Right lobe of liver (tissue), 6 donors: ENCODE measurements around the gene CLHC1. TPM values are rescaled to one million over a fixed set of nuclear protein-coding genes. Genes with fewer than 3 reads are reported as not detected.
"Not testable (repeated sequence)": the region's sequence is repeated elsewhere in the genome, so short reads cannot be mapped to it uniquely, and the experiment has no call there.

Experiments
- ATAC-seq, 4 donors: fragments of 200-7000 bp; cut with Tn5 transposase; one replicate each; pipeline ENCODE4 v1.9.1; 2020; ENCODE audit warnings: mild to moderate bottlenecking in 4 of 4, moderate library complexity in 4 of 4
- DNase-seq, 3 donors: peaks; one replicate each; pipeline ENCODE4 v3.0.0-alpha.2; 2020
- H3K27ac ChIP-seq, 3 donors: fragments of 200-600 bp; one replicate each; pipeline ENCODE4 v1.8.0; 2022
- H3K27me3 ChIP-seq, 2 donors: fragments of 200-600 bp; one replicate each; pipeline ENCODE4 v1.8.0; 2022
- H3K36me3 ChIP-seq, 4 donors: fragments of 200-600 bp; sonication (generic) in 1 of 4; one replicate each; pipeline versions ENCODE4 v1.5.1 to v1.8.0; 2017 to 2022; ENCODE audit warnings: control low read depth in 1 of 4
- H3K4me1 ChIP-seq, 4 donors: fragments of 200-600 bp; sonication (generic) in 1 of 4; one replicate each; pipeline versions ENCODE4 v1.5.1 to v1.8.0; 2017 to 2022; ENCODE audit warnings: control low read depth in 1 of 4
- H3K4me3 ChIP-seq, 3 donors: fragments of 200-600 bp; one replicate each; pipeline ENCODE4 v1.8.0; 2022
- H3K9me3 ChIP-seq, 4 donors: fragments of 200-600 bp; sonication (generic) in 1 of 4; one replicate each; pipeline versions ENCODE4 v1.5.1 to v1.8.0; 2017 to 2022; ENCODE audit warnings: control low read depth in 1 of 4
- CTCF ChIP-seq, 4 donors: fragments of 200-600 bp in 3 of 4; fragments of 450-650 bp in 1 of 4; IDR thresholded peaks; one replicate each; pipeline versions ENCODE4 v1.5.1 to v1.8.0; 2016 to 2022; ENCODE audit warnings: antibody characterized with exemption in 4 of 4, mild to moderate bottlenecking in 2 of 4
- POLR2A ChIP-seq: fragments of 450-650 bp; IDR thresholded peaks from one replicate; pipeline ENCODE4 v1.6.1; 2017; ENCODE audit warnings: antibody characterized with exemption, mild to moderate bottlenecking
- whole genome bisulfite sequencing: methylation state at CpG from one replicate; pipeline ENCODE4 v1.1.6; 2018; ENCODE audit warnings: low coverage, low lambda C conversion rate; ENCODE audit not compliant: insufficient coverage; ENCODE audit errors: missing lambda C conversion rate; 5-methylcytosine and 5-hydroxymethylcytosine counted together
- intact Hi-C, 2 donors: fragments of 100-400 bp; cut with DNase I; formaldehyde crosslinking; loops; one replicate each; pipeline versions ENCODE4 v1.11.2 to v1.14.1; 2022
- total RNA-seq, 6 experiments: library from RNA; depleted of rRNA in 2 of 6; stranded (reverse); fragments of >200 nt in 2 of 6; fragmentation: NEBNext Ultra II Directional in 3 of 6; extraction: Animal tissue kit (Norgen Biotek cat#: 25700) in 3 of 6; gene quantifications; one replicate each; pipeline versions ENCODE4 v1.1.0 to v1.2.4, GENCODE V29; 2016 to 2023
- donor health status: DM: no; HTN: yes; CAD: no.
- donor health status: DM: no; HTN: no; CAD: no.
- donor health status: DM: no; HTN: no; CAD: no.
- donor health status: DM: no; HTN: yes; CAD: no.
- donor health status: DM: no; HTN: yes; CAD: no.

The CLHC1 gene
- total RNA-seq, 6 experiments from 2014 or later = 1.5 to 5.0 (median 3.7) TPM

DNA sequence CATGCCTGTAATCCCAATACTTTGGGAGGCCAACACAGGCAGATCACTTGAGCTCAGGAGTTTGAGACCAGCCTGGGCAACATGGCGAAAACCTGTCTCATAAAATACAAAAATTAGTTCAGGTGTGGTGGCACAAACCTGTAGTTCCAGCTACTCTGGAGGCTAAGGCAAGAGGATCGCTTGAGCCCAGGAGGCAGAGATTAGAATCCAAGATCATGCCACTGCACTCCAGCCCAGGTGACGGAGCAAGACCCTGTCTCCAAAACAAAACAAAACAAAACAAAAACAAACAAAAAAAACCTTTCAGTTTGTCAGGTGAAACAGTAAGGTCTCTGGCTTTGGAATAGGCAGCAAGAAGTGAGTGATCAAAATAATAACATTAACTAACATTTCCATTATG is 84.6 kb downstream of the CLHC1 start:
- WGBS = 83% methylated on average over 2 of the region's 3 CpGs
- Histone ChIP-seq H3K27ac (no peak overlapping the region), H3K4me3 (no peak overlapping the region), H3K27me3 (no peaks in the 10 kb centered on the region), H3K36me3 (no peaks in the 10 kb centered on the region), H3K9me3 (no peaks in the 10 kb centered on the region), H3K4me1 (no peaks in the 10 kb centered on the region)
- DNase-seq (no peak), ATAC-seq (no peak)
- no peak for TF ChIP-seq CTCF (IDR thresholded peaks at IDR 0.05)
- TF ChIP-seq POLR2A = no peak
- intact Hi-C loops = no loop called here

GRCh38 chr2:55147041-55147440 is 85.1 kb downstream of the CLHC1 start:
- ATAC-seq (no peak), DNase-seq (no peak)
- no peaks in the 10 kb centered on the region for H3K27me3 ChIP-seq
- TF ChIP-seq POLR2A = no peak
- TF ChIP-seq CTCF (IDR thresholded peaks at IDR 0.05) = no peak
- WGBS = 79% methylated on average over 3 of the region's 5 CpGs
- no peaks in the 10 kb centered on the region for H3K36me3 ChIP-seq
- H3K27ac ChIP-seq = no peak overlapping the region
- intact Hi-C loops = no loop called here
- no peaks in the 10 kb centered on the region for H3K4me1 ChIP-seq
- H3K4me3 ChIP-seq = no peak overlapping the region
- H3K9me3 ChIP-seq = no peaks in the 10 kb centered on the region

GRCh38 chr2:55146263-55146662 is 85.8 kb downstream of the CLHC1 start:
- TF ChIP-seq POLR2A (no peak), CTCF (IDR thresholded peaks at IDR 0.05) (no peak)
- Histone ChIP-seq H3K27me3 (no peaks in the 10 kb centered on the region), H3K4me3 (no peak overlapping the region), H3K4me1 (no peaks in the 10 kb centered on the region), H3K27ac (no peak overlapping the region), H3K36me3 (no peaks in the 10 kb centered on the region), H3K9me3 (no peaks in the 10 kb centered on the region)
- 32% methylated on average over 2 of the region's 2 CpGs for WGBS
- no peak for ATAC-seq
- no peak for DNase-seq
- intact Hi-C loops = no loop called here

DNA sequence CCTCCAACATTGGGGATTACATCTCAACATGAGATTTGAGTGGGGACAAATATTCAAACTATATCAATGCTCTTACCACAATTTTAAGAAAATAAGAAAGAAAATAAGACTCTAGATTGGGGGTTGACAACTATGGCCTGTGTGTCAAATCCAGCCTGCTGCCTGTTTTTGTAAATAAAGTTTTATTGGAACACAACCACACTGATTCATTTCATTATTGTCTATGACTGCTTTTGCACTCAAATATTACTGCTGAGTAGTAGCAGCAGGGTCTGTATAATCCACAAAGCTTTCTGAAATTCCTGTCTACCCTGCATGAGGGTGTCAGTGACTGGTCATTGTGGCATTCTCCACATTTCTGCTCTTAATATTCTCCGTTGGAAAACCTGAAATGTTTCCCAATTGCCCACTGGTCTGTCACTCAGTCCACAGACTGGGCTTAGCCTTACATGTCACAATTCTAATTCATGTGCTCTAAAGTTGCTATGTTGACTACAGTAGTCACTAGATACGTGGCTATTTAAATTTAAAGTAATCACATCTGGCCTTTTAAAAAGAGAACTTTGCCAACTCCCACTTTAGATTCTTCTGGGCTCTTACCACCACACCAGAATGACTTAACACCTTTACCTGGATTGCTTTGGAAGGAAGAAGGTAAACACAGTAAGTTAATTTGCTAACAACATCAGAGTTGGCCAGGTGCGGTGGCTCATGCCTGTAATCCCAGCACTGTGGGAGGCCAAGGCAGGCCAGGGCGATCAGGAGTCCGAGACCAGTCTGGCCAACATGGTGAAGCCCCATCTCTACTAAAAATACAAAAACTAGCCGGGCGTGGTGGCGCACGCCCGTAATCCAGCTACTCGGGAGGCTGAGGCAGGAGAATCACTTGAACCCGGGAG is 86.9 kb downstream of the CLHC1 start:
- no peaks in the 10 kb centered on the region for H3K27me3 ChIP-seq
- intact Hi-C loops = no loop called here
- H3K36me3 ChIP-seq = no peaks in the 10 kb centered on the region
- H3K4me1 ChIP-seq = no peaks in the 10 kb centered on the region
- H3K4me3 ChIP-seq = no peak overlapping the region
- H3K27ac ChIP-seq = no peak overlapping the region
- no peaks in the 10 kb centered on the region for H3K9me3 ChIP-seq
- WGBS = 88% methylated on average over 4 of the region's 12 CpGs
- DNase-seq (no peak), ATAC-seq (no peak)
- no peak for TF ChIP-seq POLR2A

GRCh38 chr2:55143706-55144105 is 88.4 kb downstream of the CLHC1 start:
- WGBS = 80% methylated on average over 1 of the region's 2 CpGs

More at GRCh38 chr2:55143706-55144105, 88.4 kb downstream of the CLHC1 start:
- H3K9me3 ChIP-seq, H3K27me3 ChIP-seq, intact Hi-C loops, H3K27ac ChIP-seq, ATAC-seq, H3K36me3 ChIP-seq, H3K4me1 ChIP-seq, DNase-seq, H3K4me3 ChIP-seq: not testable (repeated sequence)
